ENCODE results near the gene ABLIM1. TPM values are rescaled to one million over a fixed set of nuclear protein-coding genes. Genes with fewer than 3 reads are reported as not detected.
"Not testable (repeated sequence)": the region's sequence is repeated elsewhere in the genome, so short reads cannot be mapped to it uniquely, and the experiment has no call there.

Gene ABLIM1
- total RNA-seq, 4 donors from 2014 or later: 185 to 345 (median 304) TPM

- H3K27ac ChIP-seq: no peak overlapping the region
- no peak for DNase-seq
- peaks cover 0 to 34% (median 6%) of the 10 kb centered on the region in 3 donors for H3K4me1 ChIP-seq
- H3K36me3 ChIP-seq: no peaks in the 10 kb centered on the region
- no peak for TF ChIP-seq CTCF (IDR thresholded peaks at IDR 0.05)
- TF ChIP-seq POLR2A (IDR thresholded peaks at IDR 0.05): no peak
- intact Hi-C loops (cut with DNase I): loop anchor here (10.0 kb wide), 1 partner anchor 224 kb away; no protein-coding TSS in a partner anchor
- H3K9me3 ChIP-seq: no peaks in the 10 kb centered on the region
- H3K27me3 ChIP-seq: no peaks in the 10 kb centered on the region
- H3K4me3 ChIP-seq: no peak overlapping the region
Observed at GRCh38 chr10:114698271-114699061, 40.4 kb upstream of the ABLIM1 start.

- no peak for DNase-seq
- H3K36me3 ChIP-seq: no peaks in the 10 kb centered on the region
- H3K27me3 ChIP-seq: no peaks in the 10 kb centered on the region
- intact Hi-C loops (cut with DNase I): loop anchor here (10.0 kb wide), 1 partner anchor 222 kb away; no protein-coding TSS in a partner anchor
- H3K9me3 ChIP-seq: no peaks in the 10 kb centered on the region
- WGBS, 2 donors: 30 to 35% methylated on average over 9 to 10 of the region's 10 CpGs
- no peak overlapping the region for H3K4me3 ChIP-seq
- H3K4me1 ChIP-seq: peaks cover 0 to 34% (median 6%) of the 10 kb centered on the region in 3 donors
- TF ChIP-seq POLR2A (IDR thresholded peaks at IDR 0.05) (no peak), CTCF (IDR thresholded peaks at IDR 0.05) (no peak)
- peak overlapping the region; percentile 50 to 70 (median 68) for H3K27ac ChIP-seq
Observed at GRCh38 chr10:114697061-114697598, 39.1 kb upstream of the ABLIM1 start.

- Histone ChIP-seq H3K4me1 (peaks cover 0 to 34% (median 6%) of the 10 kb centered on the region in 3 donors), H3K27ac (peak overlapping the region in 3 of 4 donors; percentile 67 to 70 (median 69))
- H3K4me3 ChIP-seq, H3K27me3 ChIP-seq, H3K9me3 ChIP-seq, H3K36me3 ChIP-seq, DNase-seq: not testable (repeated sequence)
- intact Hi-C loops (cut with DNase I): loop anchor here (10.0 kb wide), 1 partner anchor 222 kb away; no protein-coding TSS in a partner anchor
Observed at GRCh38 chr10:114696301-114696700, 38.2 kb upstream of the ABLIM1 start.

- DNase-seq: no peak
- 57 to 65% methylated on average over 8 of the region's 8 CpGs for WGBS, 2 donors
- H3K4me3 ChIP-seq: no peak overlapping the region
- peak in 5 of 6 experiments; percentile 28 to 67 (median 37) for TF ChIP-seq CTCF (IDR thresholded peaks at IDR 0.05)
- TF ChIP-seq POLR2A (IDR thresholded peaks at IDR 0.05): no peak
- H3K27me3 ChIP-seq: no peaks in the 10 kb centered on the region
- H3K4me1 ChIP-seq: peaks cover 0 to 34% (median 6%) of the 10 kb centered on the region in 3 donors
- intact Hi-C loops (cut with DNase I): loop anchor here (5.0 to 10.0 kb wide), 2 partner anchors 142 to 220 kb away; no protein-coding TSS in a partner anchor
- no peak overlapping the region for H3K27ac ChIP-seq
- no peaks in the 10 kb centered on the region for H3K36me3 ChIP-seq
- no peaks in the 10 kb centered on the region for H3K9me3 ChIP-seq
Observed at GRCh38 chr10:114694752-114695151, 36.7 kb upstream of the ABLIM1 start.

GRCh38 chr10:114694062-114694461 is 36.0 kb upstream of the ABLIM1 start:
- Histone ChIP-seq H3K4me3 (no peak overlapping the region), H3K36me3 (no peaks in the 10 kb centered on the region), H3K27ac (no peak overlapping the region), H3K4me1 (peaks cover 0 to 34% (median 6%) of the 10 kb centered on the region in 3 donors), H3K9me3 (no peaks in the 10 kb centered on the region), H3K27me3 (no peaks in the 10 kb centered on the region)
- TF ChIP-seq POLR2A (IDR thresholded peaks at IDR 0.05) (no peak), CTCF (IDR thresholded peaks at IDR 0.05) (no peak)
- no peak for DNase-seq
- intact Hi-C loops (cut with DNase I): loop anchor here (5.0 to 10.0 kb wide), 2 partner anchors 142 to 219 kb away; no protein-coding TSS in a partner anchor
- WGBS, 2 donors: 46 to 51% methylated on average over 3 of the region's 3 CpGs
